Stimulated activated CD8-positive, alpha-beta memory T cell treated with anti-CD3 and anti-CD28 coated beads, Interleukin-15, amount 100 ng/mL, for 48 hours (primary cell): ENCODE data around the gene GPR39.

ENCODE experiments used
- DNase-seq, 2 donors: peaks; one replicate each; pipeline ENCODE4 v3.0.0-alpha.2; 2020; ENCODE audit warnings: low read depth in 2 of 2

The GPR39 gene

DNA sequence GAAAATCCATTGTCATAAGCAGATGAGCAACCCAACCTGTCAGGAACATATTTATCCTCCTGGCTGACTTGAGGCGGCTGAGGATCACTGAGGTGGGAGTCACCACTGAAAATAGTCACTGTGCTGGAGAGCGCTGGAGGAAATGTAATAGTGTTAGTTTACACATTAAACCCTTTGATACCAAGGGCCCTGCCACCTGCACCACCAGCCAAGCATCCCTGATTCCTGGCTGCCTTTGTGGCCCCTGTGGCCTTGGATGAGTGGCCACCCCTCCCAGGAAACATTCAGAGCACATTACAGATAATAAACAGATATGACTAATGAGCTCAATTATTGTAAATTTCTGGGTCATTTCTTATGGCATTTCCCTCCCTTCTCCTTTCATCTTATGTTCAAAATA is 147.5 kb downstream of the GPR39 start:
- DNase-seq, result no peak

DNA sequence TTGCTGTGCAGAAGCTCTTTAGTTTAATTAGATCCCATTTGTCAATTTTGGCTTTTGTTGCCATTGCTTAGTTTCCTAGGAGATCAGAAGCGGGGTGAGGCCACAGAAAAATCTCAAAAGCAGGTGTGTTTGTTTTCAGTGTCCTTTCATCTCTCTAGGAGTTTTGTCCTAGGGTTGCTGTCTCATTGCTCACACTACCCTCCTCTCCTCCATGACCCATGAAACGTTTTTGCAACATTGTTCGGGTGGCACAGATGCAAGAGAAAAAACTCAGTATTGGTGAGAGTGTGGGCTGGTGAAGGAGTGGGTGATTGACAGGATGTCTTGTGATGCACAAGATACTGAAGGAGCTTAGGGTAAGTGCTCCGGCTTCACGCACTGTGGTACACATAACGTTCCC is 149.8 kb downstream of the GPR39 start:
- DNase-seq, result no peak

DNA sequence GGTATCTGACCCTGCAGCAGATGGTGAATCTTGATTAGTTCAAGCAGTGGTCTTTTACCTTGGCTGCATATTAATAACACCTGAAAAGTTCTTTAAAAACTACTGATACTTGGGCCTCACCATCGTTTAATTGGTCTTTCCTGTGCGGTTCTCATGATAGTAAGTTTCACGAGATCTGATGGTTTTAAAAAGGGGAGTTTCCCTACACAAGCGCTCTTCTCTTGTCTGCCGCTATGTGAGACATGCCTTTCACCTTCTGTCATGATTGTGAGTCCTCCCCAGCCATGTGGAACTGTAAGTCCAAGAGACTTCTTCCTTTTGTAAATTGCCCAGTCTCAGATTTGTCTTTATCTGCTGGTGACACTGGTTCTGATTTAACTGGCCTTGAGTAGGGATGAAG is 151.1 kb downstream of the GPR39 start:
- no peak for DNase-seq

DNA sequence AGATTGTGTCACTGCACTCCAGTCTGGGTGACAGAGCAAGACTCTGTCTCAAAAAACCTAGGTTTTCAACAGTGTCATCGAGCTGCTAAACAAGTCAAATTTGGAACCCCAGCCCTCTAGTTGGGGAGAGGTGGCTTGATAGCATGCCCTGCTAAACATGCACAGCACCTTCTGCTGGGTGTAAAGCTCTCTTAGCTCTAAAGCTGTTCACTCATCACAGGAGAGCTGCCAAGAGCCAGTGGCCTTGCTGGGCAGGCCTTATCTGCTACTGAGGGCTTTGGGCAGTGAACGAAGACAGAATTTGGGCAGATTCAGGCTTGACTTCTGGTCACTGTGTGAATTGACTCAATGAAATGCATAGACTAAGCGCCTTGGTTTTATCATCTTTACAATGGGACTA is 152.1 kb downstream of the GPR39 start:
- DNase-seq, result no peak

DNA sequence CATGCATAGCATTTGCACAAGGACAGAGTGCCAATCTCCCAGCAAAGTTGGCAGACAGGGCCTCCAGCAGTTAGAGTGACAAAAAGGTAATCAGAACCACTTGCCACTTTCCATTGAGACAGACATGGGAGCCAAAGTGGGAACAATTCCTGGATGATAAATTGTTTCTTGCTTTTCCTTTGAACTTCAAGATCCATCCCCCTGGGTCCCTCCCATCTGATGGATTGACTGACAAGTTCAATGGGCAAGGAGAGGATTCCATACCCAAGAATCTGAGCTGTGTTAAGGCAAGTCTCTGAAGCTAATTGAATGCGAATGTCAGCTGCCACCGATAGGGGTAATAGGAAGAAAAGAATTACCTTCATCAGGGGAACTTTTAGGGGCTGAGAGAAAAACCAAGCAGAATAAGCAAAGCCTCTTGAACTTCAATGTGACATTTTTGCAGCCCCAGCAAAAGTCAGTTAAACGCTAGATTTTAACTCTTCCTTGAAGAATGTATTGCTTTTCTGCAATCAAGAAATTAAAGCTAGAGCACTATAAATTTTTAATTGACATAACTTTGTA is 156.9 kb downstream of the GPR39 start:
- DNase-seq, result no peak

DNA sequence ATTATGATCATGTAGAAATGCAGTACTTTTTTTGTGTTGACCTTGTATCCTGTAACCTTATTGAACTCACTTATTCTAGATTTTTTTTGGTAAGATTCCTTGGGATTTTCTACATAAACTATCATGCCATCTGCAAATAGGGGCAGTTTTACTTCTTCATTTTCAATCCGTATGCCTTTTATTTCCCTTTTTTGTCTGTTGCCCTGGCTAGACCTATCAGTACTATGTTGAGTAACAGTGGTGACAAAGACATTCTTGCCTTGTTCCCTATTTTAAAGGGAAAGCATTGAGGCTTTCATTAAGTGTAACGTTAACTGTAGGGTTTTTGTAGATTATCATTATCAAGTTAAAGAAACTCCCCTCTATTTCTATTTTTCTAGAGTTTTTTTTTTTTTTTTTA is 161.1 kb downstream of the GPR39 start:
- DNase-seq, result no peak

DNA sequence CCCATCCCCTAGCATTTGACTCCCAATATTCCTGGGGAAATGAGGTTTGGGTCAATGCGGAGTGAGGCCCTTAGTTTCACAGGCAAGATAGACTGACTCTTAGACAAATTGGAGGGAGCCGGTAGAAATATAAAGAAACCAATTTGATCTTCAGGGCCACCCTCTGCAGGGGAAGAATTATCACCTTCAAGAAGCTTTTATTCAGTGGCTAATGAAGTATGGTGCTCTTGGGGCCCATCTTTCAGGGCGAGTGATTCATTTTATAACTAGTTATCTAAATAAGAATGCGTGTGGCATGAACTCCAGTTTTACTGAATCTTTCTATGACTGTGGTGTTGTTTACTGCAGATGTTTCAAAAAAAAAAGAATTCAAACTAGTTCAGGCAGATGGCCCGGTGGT is 165.0 kb downstream of the GPR39 start:
- DNase-seq, result no peak

DNA sequence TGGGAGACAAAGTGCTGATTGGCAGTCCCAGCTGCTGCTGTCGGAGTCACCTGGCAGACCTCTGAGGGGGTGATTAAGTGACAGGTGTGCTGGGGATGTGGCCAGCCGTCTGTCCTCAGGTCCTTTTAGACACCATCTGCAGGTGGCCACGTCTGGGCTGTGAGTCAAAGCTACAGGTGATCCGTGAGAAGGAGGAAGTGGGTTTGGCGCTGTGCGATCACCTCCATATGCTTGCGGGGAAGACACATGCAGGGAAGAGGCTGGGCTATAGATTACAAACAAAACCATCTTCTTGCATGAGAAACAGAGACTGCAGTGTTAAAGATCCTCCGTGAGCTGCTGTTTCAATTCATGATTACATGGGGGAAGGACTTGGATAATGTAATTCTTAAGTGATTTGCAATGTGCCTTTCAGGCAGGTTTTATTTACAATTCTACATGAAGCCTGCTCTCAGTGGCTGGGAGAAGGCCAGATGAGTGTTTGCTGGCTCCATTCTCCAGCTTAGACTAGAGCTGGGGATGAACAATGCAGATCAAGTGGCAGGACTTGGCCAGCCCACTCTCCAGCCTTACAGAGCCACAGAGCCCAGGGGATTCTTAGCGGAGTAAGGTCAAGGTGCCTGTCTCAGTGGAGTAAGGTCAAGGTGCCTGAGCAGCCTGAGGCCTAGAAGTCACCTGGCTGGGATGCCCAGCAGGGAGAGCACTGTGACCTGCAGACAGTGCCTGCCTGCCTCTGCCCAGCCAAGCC is 165.6 kb downstream of the GPR39 start:
- no peak for DNase-seq

DNA sequence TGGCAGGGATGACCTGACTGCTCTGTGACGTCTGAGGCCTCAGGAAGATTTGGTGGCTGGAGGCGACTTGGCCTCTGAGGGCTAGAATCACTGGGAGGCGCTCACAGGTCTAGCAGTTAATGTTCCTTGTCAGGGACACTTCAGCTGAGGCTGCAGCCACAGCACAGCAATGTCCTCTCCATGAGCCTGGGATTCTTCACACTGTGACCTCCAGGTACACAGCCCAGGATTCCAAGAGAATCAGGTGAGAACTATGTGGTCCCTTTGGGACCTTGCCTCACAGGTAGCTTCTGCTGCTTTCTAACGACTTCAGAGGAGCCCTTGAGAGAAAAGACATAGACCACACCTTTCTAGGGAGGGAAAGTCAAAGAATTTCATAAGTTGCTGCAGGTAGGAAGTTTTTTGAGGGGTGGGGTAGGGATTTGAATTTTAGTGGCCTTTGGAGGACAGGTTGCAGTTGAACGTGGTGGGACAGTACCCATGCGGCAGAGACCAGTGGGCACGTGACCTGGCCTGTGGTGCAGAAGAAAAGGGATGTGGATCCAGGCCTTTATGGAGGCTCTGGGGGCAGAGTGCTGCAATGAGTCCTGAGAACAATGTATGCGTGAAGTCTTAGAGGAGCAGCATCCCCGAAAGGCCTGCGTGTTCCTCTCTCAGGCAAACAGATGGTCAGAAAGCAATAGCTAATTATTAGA is 167.2 kb downstream of the GPR39 start:
- DNase-seq, result no peak

DNA sequence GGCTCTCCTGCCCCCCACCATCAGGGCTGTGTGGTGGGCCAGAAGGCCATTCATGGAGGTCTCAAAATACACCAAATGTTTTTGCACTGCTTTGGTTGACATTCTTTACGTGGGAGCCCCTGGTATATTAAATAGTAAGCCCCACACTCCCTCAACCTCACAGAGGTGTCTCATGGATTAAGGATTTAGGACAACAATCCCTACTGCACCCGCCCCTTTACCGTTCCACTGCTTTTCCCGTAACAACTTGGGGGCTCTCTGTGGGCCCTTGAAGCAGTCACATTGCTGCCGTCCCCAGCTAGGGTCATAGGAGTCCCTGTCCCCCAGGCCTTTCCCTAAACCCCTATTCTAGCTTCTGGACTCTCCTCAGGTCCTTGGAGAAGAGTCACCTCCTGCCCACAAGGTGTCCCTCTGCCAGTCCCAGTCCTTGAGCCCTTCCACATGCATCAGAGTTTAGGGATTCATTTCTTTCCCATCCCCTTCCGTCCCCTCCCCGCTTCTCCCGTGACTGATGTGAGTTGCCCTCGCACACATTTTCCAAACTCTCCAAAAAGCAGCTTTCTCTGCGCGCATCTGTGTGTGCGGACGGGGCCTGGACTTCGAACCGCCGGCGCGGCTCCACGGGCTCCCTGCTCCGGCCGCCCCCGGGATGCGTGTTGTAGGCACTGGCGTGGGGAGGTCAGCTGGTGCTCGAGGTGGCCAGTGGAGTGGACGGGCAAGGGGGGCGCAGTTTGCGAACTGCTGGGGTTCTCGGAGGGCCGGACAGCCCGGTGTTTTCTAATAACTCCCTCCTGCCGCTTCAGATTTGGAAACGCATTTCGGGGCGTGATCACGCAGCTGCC is 168.6 kb downstream of the GPR39 start:
- no peak for DNase-seq

DNA sequence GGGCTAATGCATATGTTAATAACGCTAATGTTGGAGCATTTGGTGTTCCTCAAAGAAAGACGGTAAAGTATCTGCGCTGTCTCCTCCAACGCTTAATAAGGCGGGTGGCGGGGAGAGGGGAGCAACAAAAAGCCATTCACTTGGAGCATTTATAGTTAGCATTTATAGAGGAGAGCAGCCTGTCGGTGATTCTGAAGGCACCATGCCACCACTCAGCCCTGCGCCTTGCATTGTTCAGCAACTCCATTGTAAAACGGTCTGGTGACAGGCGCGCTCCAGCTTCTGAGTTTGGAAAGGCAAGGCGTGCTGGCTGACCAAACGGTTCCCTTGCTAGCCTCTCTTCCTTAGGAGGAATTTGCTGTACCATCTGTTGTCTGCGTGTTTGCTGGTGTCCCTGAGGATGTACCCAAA is 169.5 kb downstream of the GPR39 start:
- DNase-seq, result no peak

DNA sequence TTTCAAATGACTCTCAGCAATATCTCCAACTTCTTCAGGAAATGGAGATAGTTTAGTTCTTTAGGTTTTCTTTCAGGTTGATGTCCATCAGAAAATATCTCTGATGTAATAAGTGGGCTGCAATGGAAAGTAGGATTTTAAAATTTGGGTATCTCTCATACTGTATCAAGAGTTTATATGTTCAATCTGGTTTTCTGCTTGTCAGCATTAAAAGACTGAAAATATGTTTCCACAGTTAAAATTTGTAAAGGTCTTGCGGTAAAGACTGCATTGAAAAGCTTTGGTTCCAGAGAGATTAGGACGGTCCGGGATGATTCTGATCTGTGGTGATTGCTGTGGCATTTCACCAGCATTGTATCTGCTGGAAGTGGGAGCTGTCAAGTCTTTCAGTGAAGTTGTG is 170.2 kb downstream of the GPR39 start:
- DNase-seq, result no peak

DNA sequence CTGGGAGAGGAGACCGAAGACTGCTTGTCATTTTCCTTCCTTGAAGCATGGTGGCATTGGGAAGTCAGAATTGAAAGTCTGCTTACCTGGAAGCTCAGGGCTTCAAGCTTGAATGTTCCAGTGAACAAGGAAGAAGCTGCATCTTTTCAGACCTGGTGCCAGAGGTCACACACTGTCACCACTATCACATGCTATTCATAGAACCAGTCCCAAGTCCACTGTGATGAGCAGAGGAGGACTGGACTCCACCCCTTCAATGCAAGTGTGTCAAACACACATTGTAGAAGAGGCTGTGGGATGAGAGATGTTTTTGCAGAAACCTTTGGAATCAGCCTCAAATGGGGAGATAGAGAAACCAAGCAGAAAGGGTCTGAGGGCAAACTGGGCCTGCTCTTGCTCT is 172.0 kb downstream of the GPR39 start:
- DNase-seq, result no peak

DNA sequence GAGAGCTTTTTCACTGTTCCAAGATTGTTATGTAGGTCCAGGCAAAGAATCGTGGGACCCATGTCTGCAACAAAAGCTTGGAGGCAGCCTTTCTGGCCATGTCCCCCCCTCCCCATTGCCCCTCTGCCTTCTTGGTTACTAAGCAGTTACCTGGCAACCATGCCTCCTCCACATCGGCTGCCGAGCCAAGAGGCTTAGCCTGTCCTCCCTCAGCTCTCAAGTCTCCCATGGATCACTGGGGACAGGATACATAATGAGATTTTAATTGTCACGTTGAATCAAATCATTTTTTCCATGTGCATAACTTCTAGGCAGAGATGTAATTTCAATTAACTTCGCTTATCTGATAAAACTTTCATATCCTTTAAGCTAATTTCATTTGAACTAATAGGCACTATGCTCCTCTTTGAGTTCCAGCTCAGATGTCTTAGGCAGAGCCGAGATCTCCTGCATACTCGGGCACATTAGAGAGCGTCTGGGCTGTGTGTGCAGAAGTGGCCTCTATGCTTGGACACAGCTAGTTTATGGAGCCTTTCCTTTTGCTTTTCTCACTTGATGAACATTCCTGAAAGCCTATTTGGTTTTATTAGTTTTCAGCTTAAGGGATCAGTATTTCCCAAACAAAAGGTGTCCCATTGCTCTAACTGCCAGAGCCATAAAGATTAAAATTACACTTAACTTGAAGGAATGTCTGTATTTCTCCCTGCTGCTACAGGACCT is 172.7 kb downstream of the GPR39 start:
- no peak for DNase-seq

DNA sequence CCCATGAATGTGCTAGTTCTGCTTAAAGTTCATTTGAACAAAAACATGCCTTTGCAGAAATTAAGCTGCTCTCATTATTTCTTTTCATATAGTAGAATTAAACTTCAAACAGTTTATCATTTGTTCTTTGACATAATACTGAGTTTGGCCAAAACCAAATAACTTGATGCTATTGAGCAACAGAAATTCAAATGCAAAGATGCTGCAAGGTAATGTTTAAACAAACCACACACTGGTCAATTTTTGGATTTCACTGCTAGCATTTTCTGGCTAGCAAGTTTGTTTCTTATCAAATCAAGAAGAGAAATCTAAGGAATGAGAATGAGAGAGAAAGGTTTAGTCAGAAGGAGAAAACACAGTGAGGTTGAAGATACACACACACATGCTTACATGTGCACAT is 173.4 kb downstream of the GPR39 start:
- no peak for DNase-seq

DNA sequence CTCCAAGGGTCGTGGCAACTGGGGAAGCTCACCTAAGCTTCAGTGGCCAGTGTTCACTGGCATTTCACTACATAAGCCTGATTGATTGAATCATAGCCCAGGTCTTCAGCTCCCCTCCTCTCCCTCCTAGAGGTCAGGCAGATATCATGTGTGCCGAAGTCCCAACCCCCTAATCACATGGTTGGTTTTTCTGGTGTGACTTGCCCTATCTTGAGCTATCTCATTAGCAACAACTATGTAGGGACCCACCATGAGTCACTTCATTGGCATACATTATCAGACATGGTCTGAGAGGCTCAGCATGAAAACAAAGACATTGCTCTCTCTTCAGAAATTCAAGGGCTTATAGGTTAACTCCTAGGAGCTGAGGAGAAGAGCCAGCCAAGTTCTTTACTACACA is 176.6 kb downstream of the GPR39 start:
- DNase-seq, result no peak

DNA sequence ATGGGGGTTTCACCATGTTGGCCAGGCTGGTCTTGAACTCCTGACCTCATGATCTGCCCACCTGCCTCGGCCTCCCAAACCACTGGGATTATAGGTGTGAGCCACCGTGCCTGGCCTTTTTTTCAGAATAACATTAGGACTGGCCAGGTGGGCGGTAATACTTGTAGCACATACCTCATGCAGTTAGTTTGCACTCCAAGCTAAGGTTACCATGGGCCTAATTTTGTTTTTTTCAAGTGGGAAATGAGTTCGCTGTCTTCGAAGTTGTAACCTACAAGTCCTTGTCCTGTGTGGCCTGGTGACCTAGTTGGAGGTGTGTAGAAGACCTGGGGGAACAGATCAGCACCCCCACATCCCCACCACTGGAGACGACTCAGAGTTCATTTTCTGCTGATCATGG is 178.6 kb downstream of the GPR39 start:
- DNase-seq, result no peak

DNA sequence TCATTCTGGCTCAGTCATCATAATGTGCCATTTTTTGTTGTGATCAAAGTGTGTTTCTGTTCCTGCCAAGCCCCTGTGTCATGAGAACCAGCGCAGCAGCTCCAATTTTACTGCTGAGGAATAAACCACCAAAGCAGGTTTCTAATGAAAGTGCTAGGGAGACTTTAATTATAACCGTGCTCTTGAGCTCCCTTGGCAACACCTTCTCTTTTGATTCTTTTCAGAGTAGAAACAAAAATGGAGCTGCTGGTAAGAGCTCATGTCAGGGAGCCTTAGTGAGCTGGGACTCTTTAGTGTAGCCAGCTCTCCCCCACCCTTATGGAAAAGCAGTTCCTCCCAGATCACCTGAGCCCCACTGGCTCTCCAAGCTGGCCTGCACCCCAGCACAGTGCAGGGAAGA is 179.1 kb downstream of the GPR39 start:
- DNase-seq, result no peak

DNA sequence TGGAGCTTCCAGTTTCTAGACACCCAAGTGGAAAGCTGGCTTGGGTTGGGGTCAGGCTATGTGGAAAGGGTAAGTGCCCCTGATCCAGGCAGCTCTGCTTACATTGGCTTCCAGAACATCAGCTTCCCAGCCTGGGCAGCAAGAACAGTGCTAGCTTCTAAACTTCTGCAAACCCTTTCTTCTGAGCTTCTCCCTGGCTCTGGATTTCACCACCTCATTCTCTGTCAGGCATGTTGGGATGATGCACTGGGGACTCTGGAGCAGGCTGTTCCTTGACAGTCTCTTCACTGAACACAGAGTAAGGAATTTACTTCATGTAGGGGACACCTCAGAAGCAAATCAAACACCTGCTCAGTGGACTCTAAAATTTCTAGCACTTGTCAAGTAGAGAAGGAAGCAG is 180.6 kb downstream of the GPR39 start:
- DNase-seq, result no peak

DNA sequence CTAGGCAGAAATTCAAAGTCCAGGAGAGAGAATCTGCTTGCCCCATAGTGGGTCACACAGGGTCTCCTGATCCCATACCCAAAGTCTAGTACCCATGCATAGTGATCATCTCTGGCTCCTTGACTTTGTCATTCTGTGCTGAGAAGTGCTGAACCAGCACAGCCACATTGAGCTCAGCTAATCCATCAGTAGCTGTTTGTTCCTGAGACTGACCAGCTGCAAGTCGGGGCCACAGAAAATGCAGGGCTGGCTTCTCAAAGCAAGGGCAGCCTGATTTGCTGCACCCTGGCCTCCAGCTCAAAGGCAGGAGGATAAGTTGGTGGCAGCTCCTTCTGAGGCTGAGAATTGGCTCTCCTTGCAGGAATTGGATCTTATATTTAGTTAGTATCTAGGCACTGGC is 181.2 kb downstream of the GPR39 start:
- no peak for DNase-seq

DNA sequence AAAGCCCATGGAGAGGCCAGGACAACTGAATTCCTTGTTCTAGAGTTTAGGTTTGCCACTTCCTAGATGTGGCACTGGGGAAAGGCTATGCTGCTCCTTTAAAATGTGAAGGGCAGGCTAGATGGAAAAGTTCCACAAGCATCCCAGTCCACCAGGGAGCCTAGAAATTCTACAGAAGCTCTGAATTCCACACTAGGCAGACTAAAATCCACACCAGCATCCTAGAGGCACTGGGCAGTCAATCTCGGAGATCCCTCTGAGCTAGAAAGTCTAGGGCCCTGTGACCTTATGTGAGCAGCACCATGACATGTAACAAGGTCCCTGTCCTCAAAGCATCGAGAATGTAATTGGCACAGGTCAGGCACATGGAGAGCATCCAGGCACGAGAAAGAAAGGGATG is 181.9 kb downstream of the GPR39 start:
- no peak for DNase-seq

DNA sequence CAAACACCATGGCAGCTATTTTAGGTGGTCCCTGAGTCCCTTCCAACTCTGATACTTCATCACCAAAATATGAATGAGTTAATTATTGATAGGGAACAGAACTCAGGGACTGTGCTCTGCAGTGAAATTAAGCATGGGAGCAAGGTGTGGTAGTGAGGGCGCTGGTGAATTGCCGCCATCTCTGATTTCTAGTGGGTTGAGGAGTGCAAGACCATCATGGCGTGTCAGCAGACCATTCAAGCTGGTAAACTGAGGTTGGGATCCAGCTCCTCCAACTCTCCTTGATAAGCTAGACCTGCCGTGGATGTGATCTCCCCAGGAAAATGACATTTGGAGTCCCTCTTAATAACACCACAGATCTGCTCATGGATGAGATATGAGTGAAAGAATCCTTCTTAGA is 183.0 kb downstream of the GPR39 start:
- no peak for DNase-seq
